ENCODE data around the gene ITPR3.

The ITPR3 gene

DNA sequence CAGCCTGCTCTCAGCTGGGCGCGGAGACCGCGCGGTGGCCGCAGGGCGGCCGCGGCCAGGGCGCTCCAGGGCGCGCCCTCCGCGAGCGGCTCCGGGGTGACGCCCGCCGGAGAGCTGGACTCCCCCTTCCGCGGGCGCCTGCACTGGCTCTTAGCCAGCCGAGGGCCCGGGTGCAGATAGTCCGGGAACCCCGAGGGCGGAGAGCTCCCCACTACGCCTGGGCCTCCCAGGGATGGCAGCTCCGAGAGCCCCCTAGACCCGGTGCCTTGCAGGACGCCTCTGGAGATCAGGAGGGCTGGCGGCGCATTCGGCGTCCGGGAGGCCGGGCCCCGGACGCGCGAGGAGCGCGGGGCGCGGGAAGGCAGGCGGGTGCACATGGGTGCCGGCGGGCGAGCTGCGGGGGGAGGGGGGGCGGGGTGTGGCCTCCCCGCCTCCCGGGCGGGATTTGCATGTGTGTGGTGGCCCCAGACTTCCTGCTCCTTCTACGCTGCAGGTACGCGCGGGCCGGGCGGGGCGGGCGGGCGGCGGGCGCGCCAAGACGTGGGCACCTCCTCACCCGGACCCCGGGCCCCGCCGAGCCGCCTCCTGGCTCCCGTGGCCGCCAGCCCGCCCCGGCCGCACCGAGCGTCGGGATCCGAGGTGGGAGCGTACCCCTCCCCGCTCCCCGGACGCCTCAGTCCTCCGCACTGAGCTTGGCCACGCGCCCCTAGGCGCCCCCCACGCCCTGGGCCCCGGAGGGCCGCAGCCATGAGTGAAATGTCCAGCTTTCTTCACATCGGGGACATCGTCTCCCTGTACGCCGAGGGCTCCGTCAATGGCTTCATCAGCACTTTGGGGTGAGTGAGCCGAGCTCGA lies at the start of gene ITPR3:
Gene ITPR3 (plus strand): TSS at position 467 of the 855 bp plus-strand sequence. CDS start 281 bp downstream, at position 748.
- peak; percentile 83 for DNase-seq

DNA sequence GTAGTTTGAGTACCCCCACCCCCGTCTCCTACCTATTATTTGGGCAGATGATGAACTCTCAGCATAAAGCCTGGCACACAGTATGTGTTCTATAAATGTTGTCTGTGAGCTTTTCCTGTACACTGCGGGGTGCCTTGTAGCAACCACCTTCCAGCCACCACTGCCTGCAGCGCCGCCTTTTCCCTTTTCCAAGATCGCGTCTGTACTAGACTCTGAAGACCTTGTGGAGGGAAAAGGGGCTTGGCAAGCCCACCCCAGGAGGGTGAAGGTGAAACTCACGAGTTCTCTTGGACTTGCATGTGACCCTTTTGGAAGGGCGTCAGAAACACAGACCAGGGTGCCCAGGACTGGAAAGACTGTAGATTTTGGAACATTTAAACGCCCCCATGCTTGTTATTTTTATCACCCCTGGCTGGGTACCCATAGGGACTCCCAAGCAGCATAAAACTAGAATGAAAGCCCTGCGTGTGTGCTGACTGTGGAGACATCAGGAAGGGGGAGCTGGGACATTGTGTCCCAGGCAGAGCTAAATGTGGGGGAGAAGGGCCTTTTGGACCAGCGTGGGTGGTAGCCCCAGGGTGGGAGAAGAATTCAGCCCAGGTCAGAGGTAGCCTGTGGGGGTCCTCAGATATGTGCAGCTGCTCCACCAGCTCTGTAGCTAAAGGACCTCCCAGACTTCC lies 49.3 kb upstream of the ITPR3 start:
- no peak for DNase-seq

DNA sequence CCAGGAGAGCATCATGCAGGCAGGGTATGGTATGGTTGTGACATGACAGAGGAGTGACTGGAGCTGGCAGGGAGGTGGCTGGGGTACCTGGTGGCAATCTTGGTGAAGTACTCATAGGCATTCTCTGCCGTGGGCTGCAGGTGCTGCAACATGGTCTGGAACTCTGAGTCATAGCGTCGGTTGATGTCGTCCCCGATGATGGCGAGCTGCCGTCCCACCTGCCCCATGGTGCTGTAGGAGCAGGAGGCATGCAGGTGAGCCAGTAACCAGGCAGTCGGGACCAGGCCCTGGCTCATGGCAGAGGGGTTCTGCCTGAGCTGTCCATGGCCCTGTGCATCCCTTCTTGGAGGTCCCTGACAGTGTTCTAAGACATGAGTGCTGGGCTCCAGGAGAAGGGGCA lies 45.9 kb upstream of the ITPR3 start:
- no peak for DNase-seq

DNA sequence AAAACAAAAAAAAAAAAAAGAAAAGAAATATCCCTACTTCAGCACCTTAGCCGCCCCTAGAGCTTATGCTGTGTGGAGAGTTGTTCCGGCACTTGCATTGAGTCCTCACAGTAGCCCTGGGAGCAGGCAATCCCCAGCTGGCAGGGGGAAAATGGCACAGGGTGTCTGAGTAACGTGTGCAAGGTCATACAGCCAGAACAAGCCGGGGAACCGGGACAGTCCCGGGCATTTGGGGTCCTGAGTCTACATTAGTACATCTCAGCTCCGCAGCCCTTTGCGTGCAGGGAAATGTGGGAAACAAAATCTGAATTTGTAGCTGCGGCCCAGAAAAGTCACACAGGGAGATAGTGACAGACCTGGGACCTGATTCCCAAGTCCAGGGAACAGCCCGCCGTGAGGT lies 44.5 kb upstream of the ITPR3 start:
- no peak for DNase-seq

- DNase-seq, result peak; percentile 70
These were observed 44.0 kb upstream of the ITPR3 start for GRCh38 chr6:33577106-33577535.

GRCh38 chr6:33577718-33578117 lies 43.4 kb upstream of the ITPR3 start:
- no peak for DNase-seq

- no peak for DNase-seq
These were observed 43.0 kb upstream of the ITPR3 start for GRCh38 chr6:33578164-33578563.

DNA sequence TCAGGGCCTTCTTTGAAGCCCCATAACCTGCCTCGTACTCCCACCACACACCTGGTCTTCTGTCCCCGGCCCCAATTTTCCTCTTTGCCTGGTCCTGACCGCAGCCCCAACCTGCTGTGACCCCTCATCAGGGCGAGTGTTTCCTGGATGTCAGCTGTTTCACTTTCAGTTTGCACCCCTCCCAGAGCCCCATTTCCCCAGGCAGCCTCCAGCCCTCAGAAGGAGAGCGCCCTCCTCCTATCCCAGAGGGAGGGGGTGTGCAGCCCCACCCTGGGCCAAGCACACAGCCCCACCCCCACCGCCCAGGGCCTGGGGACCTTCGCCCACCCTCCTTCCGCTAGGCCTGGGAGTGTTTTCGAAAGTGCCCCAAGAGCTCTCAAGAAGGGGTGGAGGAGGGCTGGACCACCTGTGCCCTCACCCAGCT lies 42.5 kb upstream of the ITPR3 start:
- no peak for DNase-seq

DNA sequence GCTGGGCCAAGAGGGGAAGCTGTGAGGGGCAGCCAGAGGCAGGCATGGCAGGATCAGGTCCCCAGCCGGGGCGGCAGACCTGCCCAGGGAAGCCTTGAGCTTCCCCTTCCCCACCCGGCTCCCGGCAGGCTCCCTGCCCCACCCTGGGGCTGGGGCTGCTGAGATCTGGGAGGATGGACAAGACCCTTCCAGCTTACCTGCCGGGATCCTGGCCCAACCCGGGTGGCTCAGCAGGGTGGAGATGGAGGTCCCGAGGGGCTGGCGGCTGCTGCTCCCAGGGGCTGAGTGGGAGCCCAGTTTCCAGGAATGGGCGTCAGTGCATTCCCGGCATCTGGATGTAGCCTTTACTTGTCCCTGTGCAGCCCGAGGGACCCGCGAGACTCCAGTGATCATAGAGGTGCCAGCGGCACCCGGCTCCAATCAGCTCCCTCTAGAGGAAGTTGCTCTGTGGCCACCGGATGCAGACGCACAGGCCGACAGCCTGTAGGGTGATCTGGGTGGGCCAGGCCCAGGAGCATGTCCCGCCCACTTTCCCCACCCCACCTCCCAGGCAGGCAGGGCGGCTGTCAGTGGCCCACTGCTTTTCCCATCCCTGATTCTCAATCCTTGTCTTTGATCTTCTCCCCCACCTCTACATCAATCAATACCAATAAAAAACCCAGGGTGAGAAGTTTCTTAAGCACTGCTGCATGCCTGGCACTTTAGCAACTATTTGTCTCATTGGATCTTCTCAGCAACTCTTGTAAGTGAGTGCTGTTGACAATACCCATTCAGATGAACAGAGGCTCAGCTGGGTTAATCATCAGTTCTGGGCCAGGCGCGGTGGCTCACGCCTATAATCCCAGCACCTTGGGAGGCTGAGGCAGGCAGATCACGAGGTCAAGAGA lies 41.1 kb upstream of the ITPR3 start, which contains the start of gene BAK1:
Gene BAK1 (minus strand): TSS at position 449 of the 887 bp plus-strand sequence. CDS start 2,672 bp downstream, outside the sequence.
- DNase-seq, result peak; percentile 98

DNA sequence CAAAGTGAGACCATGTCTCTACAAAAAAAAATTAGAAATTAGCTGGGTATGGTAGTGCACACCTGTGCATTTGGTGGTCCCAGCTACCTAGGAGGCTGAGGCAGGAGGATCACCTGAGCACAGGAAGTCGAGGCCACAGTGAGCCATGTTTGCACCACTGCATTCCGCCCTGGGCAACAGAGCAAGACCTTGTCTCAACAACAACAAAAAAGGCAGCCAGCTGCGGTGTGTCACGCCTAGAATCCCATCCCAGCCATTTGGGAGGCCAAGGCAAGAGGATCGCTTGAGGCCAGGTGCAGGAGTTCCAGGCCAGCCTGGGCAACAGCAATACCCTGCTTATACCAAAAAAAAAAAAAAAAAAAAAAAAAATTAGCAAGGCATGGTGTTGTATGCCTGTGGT lies 39.9 kb upstream of the ITPR3 start:
- DNase-seq, result no peak

DNA sequence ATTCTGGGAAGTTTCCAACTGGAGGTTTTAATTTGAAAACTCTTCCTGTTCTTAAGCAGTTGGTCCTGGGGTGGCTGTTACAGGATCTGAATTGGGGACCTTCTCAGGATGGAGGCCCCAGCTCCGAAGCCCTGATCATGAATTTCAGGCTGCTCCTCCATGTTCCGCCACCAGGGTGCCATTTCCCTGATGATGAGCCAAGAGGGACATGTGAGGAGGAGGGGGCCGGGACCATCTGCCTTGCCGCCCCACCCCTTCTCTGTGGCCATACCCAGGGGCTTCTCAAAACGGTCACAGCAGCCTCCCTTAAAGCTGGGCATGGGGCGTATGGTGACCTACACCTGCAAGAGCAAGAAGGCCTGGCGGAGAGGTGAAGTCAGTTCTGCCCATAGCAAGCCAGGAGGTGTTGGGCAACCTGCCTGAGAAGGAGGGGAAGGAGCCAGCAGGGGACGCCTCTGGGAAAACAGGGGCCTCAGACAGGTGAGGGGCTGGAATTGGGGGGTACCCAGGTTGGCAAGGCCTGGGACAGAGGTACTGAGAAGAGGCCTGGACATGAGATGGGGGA lies 37.4 kb upstream of the ITPR3 start:
- no peak for DNase-seq

DNA sequence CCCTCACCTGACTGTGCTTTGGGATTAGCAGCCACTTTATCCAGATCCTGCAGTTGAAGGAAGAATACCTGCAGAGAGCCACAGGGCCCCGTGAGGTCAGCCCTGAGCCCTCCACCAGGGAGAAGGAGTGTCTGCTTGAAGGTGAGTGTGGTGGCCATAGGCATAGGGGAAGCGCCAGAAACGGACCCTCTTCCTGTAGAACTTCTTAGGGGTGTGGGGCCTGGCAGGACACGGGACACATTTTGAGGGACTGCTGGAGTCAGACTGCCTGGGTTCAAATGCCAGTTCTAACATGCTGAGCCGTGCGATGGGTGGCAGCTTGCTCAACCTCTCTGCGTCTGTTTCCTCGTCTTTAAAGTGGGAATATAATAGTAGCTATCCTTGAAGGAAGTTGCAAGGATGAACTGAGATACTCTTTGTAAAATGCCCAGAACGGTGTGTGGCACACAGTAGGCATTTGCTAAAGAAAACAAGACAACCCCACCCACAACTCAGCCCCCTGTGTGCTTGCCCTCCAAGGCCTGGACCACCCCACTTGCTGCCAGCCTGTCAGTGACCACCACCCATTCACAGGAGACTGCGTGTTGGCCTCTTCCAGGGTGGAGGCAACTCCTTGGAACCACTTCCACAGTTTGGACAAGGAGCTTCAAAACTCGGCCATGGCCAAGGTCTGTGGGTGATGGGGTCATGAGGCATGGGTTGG lies 36.3 kb upstream of the ITPR3 start:
- DNase-seq, result no peak

- peak; percentile 86 for DNase-seq
These were observed 35.6 kb upstream of the ITPR3 start for GRCh38 chr6:33585403-33586107.

DNA sequence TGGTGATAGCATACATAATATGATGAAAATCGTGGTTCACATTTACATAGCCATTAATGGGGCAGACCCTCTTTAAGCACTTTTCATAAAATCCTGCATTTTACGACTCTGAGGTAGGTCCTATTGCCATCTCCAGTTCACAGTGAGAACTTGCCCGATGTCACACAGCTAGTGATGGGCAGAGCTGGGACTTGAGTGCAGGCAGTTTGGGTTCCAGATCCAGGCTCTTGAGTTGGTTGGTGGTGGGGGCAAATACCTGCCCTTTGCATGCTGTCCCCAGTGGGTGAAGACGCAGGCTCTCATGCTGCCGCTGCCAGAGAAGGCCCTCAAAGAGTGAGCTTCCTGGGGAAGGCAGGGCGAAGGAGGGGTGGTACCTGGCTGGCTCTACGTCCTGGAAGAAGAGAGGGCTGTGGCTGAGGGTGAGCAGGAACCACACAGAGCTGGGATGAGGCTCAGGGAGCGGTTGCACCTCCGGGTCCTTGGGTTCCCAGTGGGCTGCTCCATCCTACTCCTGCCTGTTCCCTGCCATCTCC lies 34.9 kb upstream of the ITPR3 start:
- DNase-seq, result no peak

DNA sequence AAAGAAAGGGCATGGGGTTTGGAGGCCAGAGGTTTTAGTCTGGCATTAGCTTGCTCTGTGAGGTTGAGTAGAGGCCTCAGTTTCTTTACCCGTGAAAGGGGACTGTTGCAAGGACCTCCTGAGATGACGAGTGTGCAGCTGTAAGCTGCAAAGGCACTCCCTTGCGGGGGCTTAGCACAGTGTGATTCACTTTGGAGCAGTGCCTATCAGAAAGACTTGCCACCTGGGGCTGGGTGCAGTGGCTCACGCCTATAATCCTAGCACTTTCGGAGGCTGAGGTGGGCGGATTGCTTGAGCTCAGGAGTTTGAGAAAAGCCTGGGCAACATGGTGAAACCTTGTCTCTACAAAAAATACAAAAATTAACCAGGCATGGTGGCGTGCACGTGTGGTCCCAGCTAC lies 33.6 kb upstream of the ITPR3 start:
- DNase-seq, result no peak

DNA sequence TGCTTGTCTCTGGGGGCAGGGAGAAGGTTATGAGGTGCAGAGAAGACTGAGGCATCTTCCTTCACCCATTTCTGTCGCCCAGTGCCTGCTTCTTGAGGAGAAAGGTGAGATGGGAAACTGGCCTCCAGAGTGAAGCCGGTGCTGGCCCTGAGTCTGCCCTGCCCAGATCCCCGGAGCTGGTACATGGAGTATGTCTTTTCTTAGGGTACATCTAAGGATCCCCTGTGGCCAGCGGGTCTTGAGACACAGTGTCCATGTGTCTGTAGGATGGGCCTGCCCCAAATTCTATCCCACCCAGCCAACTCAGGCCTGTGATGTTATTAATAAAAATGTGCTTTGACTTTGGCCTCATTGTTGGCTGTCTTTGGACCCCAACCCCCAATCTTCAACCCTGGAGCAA lies 32.2 kb upstream of the ITPR3 start:
- no peak for DNase-seq

GRCh38 chr6:33589392-33589730 lies 31.8 kb upstream of the ITPR3 start:
- DNase-seq, result no peak

- peak; percentile 91 for DNase-seq
These were observed 31.2 kb upstream of the ITPR3 start for GRCh38 chr6:33589731-33590530.

DNA sequence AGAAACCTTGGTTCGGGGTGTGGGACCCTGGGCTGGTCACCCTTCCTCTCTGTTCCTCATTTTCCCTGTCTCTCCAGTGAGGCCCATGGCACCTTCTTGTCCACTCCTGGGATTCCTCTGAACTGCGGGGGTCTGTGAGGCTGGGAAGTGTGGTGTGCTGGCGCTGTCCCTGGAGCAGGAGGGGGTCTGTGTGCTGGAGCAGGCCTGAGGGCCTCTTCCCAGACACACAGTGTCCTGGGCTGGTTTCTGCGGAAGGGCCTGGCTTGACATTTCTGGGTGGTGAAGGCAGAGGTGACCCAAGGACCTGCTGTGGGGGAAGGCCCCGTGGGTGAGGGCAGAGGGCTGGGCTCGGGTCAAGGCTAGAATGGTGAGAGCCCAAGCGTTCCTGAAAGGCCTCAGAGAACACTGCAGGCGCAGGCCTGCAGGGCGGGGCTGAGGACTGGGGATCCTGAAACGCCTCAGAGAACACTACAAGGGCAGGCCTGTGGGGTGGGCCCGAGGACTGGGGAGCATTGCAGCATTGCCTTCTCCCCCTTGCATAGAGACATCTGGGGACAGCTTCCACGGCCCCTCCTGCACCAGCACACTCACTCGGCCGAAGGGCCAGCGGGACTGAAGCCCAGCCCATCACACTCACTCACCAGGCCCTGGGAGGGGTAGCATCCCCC lies 30.5 kb upstream of the ITPR3 start:
- DNase-seq, result no peak
